Endothelial cell of umbilical vein (primary cell): ENCODE data around the gene PPP1R7. TPM values are rescaled to one million over a fixed set of nuclear protein-coding genes. Genes with fewer than 3 reads are reported as not detected.

Source experiments
- BruUV-seq: library from RNA; stranded (reverse); fragments of 400-500 nt; replicated peaks from 2 replicates; lab custom pipeline; 2021; lab: Mats Ljungman, UMichigan
- CTCF ChIA-PET: fragments of 300-600, 350-600 bp; sonication (Branson Sonifier 250); formaldehyde crosslinking; loops from one replicate; lab custom pipeline; 2021; ENCODE audit warnings: antibody characterized with exemption, inconsistent platforms; lab: Charles Lee
- POLR2A ChIA-PET: fragments of 300-600, 350-600 bp; sonication (Branson Sonifier 250); formaldehyde crosslinking; loops from one replicate; lab custom pipeline; 2021; ENCODE audit warnings: antibody characterized with exemption, inconsistent platforms; lab: Charles Lee
- DNase-seq: peaks from one replicate; pipeline ENCODE4 v3.0.0-alpha.2; 2011; ENCODE audit warnings: low read depth, low spot score
- FAIRE-seq: peaks from 2 replicates; lab custom pipeline; 2011; peaks lifted over from hg19 to GRCh38; lab: Jason Lieb, UNC
- H2AFZ ChIP-seq: 2 replicates; pipeline ENCODE4 v1.6.0; 2012; ENCODE audit warnings: low read depth, low read length, control low read depth, inconsistent platforms
- H3K27ac ChIP-seq: 2 replicates; pipeline ENCODE4 v1.5.1; 2011; ENCODE audit warnings: low read depth, mild to moderate bottlenecking, control low read depth, low read length, moderate library complexity; ENCODE audit not compliant: insufficient read depth
- H3K27me3 ChIP-seq, 2 experiments: 2 replicates each; pipeline versions ENCODE4 v1.6.0 to v1.6.1; 2011; ENCODE audit warnings: low read length in 2 of 2, mixed read lengths in 1 of 2; ENCODE audit not compliant: control insufficient read depth in 2 of 2, insufficient read depth in 2 of 2
- H3K36me3 ChIP-seq, 2 experiments: 2 replicates in 1 of 2; 3 replicates in 1 of 2; pipeline ENCODE4 v1.5.1; 2011; ENCODE audit warnings: low read length in 2 of 2, mild to moderate bottlenecking in 1 of 2, moderate library complexity in 1 of 2; ENCODE audit not compliant: control insufficient read depth in 2 of 2, insufficient read depth in 2 of 2; ENCODE audit errors: extremely low read depth in 1 of 2
- H3K4me1 ChIP-seq: 3 replicates; pipeline ENCODE4 v1.5.1; 2011; ENCODE audit warnings: mild to moderate bottlenecking, low read length; ENCODE audit not compliant: control insufficient read depth, insufficient read depth; ENCODE audit errors: extremely low read depth
- H3K4me2 ChIP-seq: 2 replicates; pipeline ENCODE4 v1.6.1; 2011; ENCODE audit warnings: low read length, control low read depth, mixed read lengths; ENCODE audit not compliant: insufficient read depth
- H3K4me3 ChIP-seq, 3 experiments: fragments of 200-600 bp in 1 of 3; sonication (generic), shearing (Covaris generic) in 1 of 3; replicated peaks in 1 of 3; 2 replicates each; pipeline ENCODE4 v1.5.1; 2011 to 2016; ENCODE audit warnings: control low read depth in 3 of 3, low read length in 3 of 3, mild to moderate bottlenecking in 2 of 3, inconsistent platforms in 1 of 3, low read depth in 1 of 3, moderate library complexity in 1 of 3; ENCODE audit not compliant: insufficient read depth in 1 of 3
- H3K79me2 ChIP-seq: 2 replicates; pipeline ENCODE4 v1.6.0; 2012; ENCODE audit warnings: low read length, inconsistent platforms; ENCODE audit not compliant: control insufficient read depth, insufficient read depth
- H3K9ac ChIP-seq: replicated peaks from 2 replicates; pipeline ENCODE3; 2011; ENCODE audit warnings: low read length, control low read depth; ENCODE audit not compliant: insufficient read depth; ENCODE audit errors: extremely low read depth
- H3K9me1 ChIP-seq: replicated peaks from 3 replicates; pipeline ENCODE4 v1.6.0; 2011; ENCODE audit warnings: mild to moderate bottlenecking, low read length; ENCODE audit not compliant: control insufficient read depth, insufficient read depth; ENCODE audit errors: extremely low read depth
- H3K9me3 ChIP-seq: replicated peaks from 2 replicates; pipeline ENCODE4 v1.5.1; 2012; ENCODE audit warnings: low read length, inconsistent platforms; ENCODE audit not compliant: control insufficient read depth, insufficient read depth
- H4K20me1 ChIP-seq: replicated peaks from 2 replicates; pipeline ENCODE3; 2011; ENCODE audit warnings: mild to moderate bottlenecking, low read length; ENCODE audit not compliant: control insufficient read depth, insufficient read depth; ENCODE audit errors: extremely low read depth
- EZH2 ChIP-seq: IDR thresholded peaks from 2 replicates; pipeline ENCODE4 v1.6.1; 2012; ENCODE audit warnings: borderline replicate concordance, low read depth, mild to moderate bottlenecking, moderate library complexity, low read length, inconsistent platforms; ENCODE audit not compliant: severe bottlenecking
- FOS ChIP-seq: IDR thresholded peaks from 2 replicates; pipeline ENCODE4 v1.6.1; 2011; ENCODE audit warnings: mild to moderate bottlenecking, low read length, moderate library complexity, borderline replicate concordance; ENCODE audit not compliant: insufficient read depth
- GATA2 ChIP-seq: IDR thresholded peaks from 2 replicates; pipeline ENCODE4 v1.7.0; 2011; ENCODE audit warnings: low read depth, mild to moderate bottlenecking, moderate library complexity, mixed read lengths, low read length; ENCODE audit not compliant: insufficient read length, insufficient read depth
- JUN ChIP-seq: IDR thresholded peaks from 2 replicates; pipeline ENCODE4 v1.6.1; 2011; ENCODE audit warnings: borderline replicate concordance, low read depth; ENCODE audit not compliant: insufficient read length, insufficient read depth
- MYC ChIP-seq: IDR thresholded peaks from one replicate; pipeline ENCODE4 v1.6.1; 2011; ENCODE audit warnings: mild to moderate bottlenecking, low read depth, low read length
- POLR2A ChIP-seq: IDR thresholded peaks from 2 replicates; pipeline ENCODE4 v1.6.1; 2012; ENCODE audit warnings: low read depth, mild to moderate bottlenecking, control low read depth, low read length
- POLR2AphosphoS5 ChIP-seq: IDR thresholded peaks from 2 replicates; pipeline ENCODE4 v1.6.1; 2012; ENCODE audit warnings: low read depth, mild to moderate bottlenecking, control low read depth, low read length, moderate library complexity; ENCODE audit not compliant: insufficient read depth
- dilution Hi-C: fragments of 300-500 bp; cut with MboI; formaldehyde crosslinking; loops from one replicate; pipeline ENCODE4 v1.15.0; 2019; ENCODE audit warnings: low sequenced_read_pairs; ENCODE audit not compliant: extremely low pct_ligation_motif_present
- intact Hi-C: fragments of 100-400 bp; cut with micrococcal nuclease; formaldehyde crosslinking; loops from one replicate; pipeline ENCODE4 v1.10.0; 2022
- polyA plus RNA-seq, 4 experiments: library from polyadenylated mRNA; depleted of rRNA in 3 of 4; stranded (reverse) in 3 of 4; unstranded in 1 of 4; fragments of >200 nt; gene quantifications; 2 replicates each; pipeline versions ENCODE4 v1.2.1 to v1.2.3, GENCODE V29; 2011 to 2012; ENCODE audit warnings: missing spikeins in 1 of 4
- total RNA-seq: library from RNA; stranded (reverse); gene quantifications from 2 replicates; pipeline ENCODE4 v1.2.3, GENCODE V29; 2021
- TF ChIP-seq, protein P1 (sequence below), 2 donors: IDR thresholded peaks; 1 replicate in 1 of 2; 2 replicates in 1 of 2; pipeline ENCODE4 v1.5.1; 2011; ENCODE audit warnings: low read length in 2 of 2, mild to moderate bottlenecking in 2 of 2, moderate library complexity in 2 of 2, control low read depth in 1 of 2, inconsistent platforms in 1 of 2, low read depth in 1 of 2; ENCODE audit not compliant: insufficient read depth in 1 of 2; ENCODE audit errors: extremely low read depth in 1 of 2
- TF ChIP-seq, protein P2 (sequence below): IDR thresholded peaks from 2 replicates; pipeline ENCODE4 v1.6.1; 2011; ENCODE audit not compliant: insufficient read depth, insufficient read length

Gene PPP1R7
- total and polyA plus RNA-seq, 2 donors (not counting 3 experiments of a cell fraction or from before 2014, with no cell fraction given): 30.3 to 60.8 TPM

DNA sequence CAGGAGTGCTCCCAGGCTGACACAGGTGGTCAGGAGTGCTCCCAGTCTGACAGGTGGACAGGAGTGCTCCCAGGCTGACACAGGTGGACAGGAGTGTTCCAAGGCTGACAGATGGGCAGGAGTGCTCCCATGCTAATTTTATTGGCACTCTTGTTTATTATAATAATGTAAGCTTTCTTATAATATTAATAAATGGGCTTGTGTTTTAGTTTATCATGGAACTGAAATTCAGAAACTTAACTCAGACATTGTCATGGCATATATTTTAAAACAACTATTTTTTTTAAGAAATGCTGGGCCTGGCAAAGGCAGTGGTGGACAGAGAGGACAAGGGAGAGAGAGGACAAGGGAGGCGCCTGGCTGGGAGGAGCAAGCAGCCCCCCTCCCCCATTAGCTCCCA, 56.9 kb downstream of the PPP1R7 start:
- Histone ChIP-seq H3K27ac (no peak overlapping the region), H3K9ac (no peak overlapping the region), H3K27me3 (no peaks in the 10 kb centered on the region), H3K79me2 (no peaks in the 10 kb centered on the region), H3K9me3 (no peaks in the 10 kb centered on the region), H3K9me1 (no peaks in the 10 kb centered on the region), H3K4me2 (no peak overlapping the region), H3K4me3 (no peak overlapping the region), H2AFZ (no peak overlapping the region), H4K20me1 (no peaks in the 10 kb centered on the region), H3K4me1 (no peaks in the 10 kb centered on the region), H3K36me3 (no peaks in the 10 kb centered on the region)
- dilution Hi-C loops: no loop called here
- BruUV-seq: no TSS peak
- ChIA-PET CTCF (interaction anchor here (1.0 to 1.1 kb wide), 2 partner anchors 9 to 356 kb away, joined by 3 read pairs; no protein-coding TSS in a partner anchor), POLR2A (no interaction called here)
- DNase-seq: no peak
- FAIRE-seq: no peak
- TF ChIP-seq MYC (no peak), POLR2A (no peak), GATA2 (no peak), POLR2AphosphoS5 (no peak)
- TF ChIP-seq, protein P1, sequence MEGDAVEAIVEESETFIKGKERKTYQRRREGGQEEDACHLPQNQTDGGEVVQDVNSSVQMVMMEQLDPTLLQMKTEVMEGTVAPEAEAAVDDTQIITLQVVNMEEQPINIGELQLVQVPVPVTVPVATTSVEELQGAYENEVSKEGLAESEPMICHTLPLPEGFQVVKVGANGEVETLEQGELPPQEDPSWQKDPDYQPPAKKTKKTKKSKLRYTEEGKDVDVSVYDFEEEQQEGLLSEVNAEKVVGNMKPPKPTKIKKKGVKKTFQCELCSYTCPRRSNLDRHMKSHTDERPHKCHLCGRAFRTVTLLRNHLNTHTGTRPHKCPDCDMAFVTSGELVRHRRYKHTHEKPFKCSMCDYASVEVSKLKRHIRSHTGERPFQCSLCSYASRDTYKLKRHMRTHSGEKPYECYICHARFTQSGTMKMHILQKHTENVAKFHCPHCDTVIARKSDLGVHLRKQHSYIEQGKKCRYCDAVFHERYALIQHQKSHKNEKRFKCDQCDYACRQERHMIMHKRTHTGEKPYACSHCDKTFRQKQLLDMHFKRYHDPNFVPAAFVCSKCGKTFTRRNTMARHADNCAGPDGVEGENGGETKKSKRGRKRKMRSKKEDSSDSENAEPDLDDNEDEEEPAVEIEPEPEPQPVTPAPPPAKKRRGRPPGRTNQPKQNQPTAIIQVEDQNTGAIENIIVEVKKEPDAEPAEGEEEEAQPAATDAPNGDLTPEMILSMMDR (IDR thresholded peaks at IDR 0.05; ENCODE audit: extremely low read depth in 1 of 2, insufficient read depth in 1 of 2, low read depth in 1 of 2, low read length in 2 of 2): no peak
- intact Hi-C loops: no loop called here

DNA sequence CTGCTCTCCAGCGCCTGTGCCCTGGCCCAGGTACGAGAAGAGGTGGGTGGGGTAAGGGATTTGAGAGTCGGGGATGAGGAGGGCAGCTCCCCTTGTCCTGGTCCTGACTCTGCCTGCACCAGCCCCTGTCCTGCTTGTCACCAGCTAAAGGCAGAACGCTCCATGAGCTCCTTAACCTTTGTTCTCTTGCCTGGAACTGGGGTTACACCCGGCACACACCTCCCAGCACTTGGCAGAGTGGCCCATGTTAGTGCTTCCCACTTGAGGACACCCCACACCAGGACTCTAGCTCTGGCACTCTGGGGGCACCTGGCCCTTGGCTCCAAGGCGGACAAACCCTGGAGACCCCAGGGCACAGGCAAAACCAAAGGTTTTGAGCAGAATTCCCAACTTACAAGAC, 57.4 kb downstream of the PPP1R7 start:
- no peak overlapping the region for H2AFZ ChIP-seq
- no peak overlapping the region for H3K27ac ChIP-seq
- dilution Hi-C loops: no loop called here
- H3K4me3 ChIP-seq: no peak overlapping the region
- H3K4me2 ChIP-seq: no peak overlapping the region
- BruUV-seq: no TSS peak
- FAIRE-seq (no peak), DNase-seq (no peak)
- POLR2A ChIA-PET: no interaction called here
- H3K9me1 ChIP-seq: no peaks in the 10 kb centered on the region
- no peaks in the 10 kb centered on the region for H4K20me1 ChIP-seq
- H3K27me3 ChIP-seq: no peaks in the 10 kb centered on the region
- CTCF ChIA-PET: interaction anchor here (0.8 to 1.1 kb wide), 3 partner anchors 8 to 356 kb away, joined by 3 read pairs; no protein-coding TSS in a partner anchor
- H3K79me2 ChIP-seq: no peaks in the 10 kb centered on the region
- no peak overlapping the region for H3K9ac ChIP-seq
- TF ChIP-seq JUN: no peak
- TF ChIP-seq, protein P2, sequence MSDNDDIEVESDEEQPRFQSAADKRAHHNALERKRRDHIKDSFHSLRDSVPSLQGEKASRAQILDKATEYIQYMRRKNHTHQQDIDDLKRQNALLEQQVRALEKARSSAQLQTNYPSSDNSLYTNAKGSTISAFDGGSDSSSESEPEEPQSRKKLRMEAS: no peak
- TF ChIP-seq, protein P1 (IDR thresholded peaks at IDR 0.05; ENCODE audit: extremely low read depth in 1 of 2, insufficient read depth in 1 of 2, low read depth in 1 of 2, low read length in 2 of 2): no peak
- no peak for TF ChIP-seq MYC
- no peak for TF ChIP-seq FOS
- TF ChIP-seq POLR2A: no peak
- TF ChIP-seq POLR2AphosphoS5: no peak
- TF ChIP-seq EZH2: no peak
- intact Hi-C loops: no loop called here
- no peaks in the 10 kb centered on the region for H3K9me3 ChIP-seq
- no peaks in the 10 kb centered on the region for H3K4me1 ChIP-seq
- no peaks in the 10 kb centered on the region for H3K36me3 ChIP-seq
